Measurements from ENCODE around the gene TBC1D8. TPM values are rescaled to one million over a fixed set of nuclear protein-coding genes. Genes with fewer than 3 reads are reported as not detected.
A peak's percentile ranks its signal among the peaks of the same experiment; 100 is the strongest.

TBC1D8 gene
- total and polyA plus RNA-seq, 5 donors from 2014 or later, result 0.48 to 1.1 (median 0.73) TPM

GRCh38 chr2:101161658-101162057 lies 10.5 kb upstream of the TBC1D8 start:
- Histone ChIP-seq H3K4me1 (ENCODE audit: control insufficient read depth, insufficient read depth, low read length, poor library complexity, severe bottlenecking) (no peaks in the 10 kb centered on the region), H3K27me3 (ENCODE audit: control insufficient read depth, insufficient read depth, low read length) (no peaks in the 10 kb centered on the region), H3K4me3 (ENCODE audit: low read depth, low read length) (no peak overlapping the region), H3K36me3 (ENCODE audit: control insufficient read depth, insufficient read depth, low read length) (no peaks in the 10 kb centered on the region), H3K27ac (ENCODE audit: insufficient read depth, low read length, poor library complexity, severe bottlenecking) (no peak overlapping the region), H3K9me3 (ENCODE audit: control insufficient read depth in 2 of 2, low read length in 2 of 2) (no peaks in the 10 kb centered on the region)
- Mint-ChIP-seq H3K9me3 (peaks cover 0 to 4% (median 0%) of the 10 kb centered on the region in 7 donors), H3K4me3 (no peak overlapping the region), H3K27me3 (no peaks in the 10 kb centered on the region), H3K36me3 (no peaks in the 10 kb centered on the region), H3K27ac (no peak overlapping the region), H3K4me1 (peaks cover 0 to 5% (median 1%) of the 10 kb centered on the region in 4 donors)
- DNase-seq (no peak), ATAC-seq (ENCODE audit: low read depth in 2 of 2) (no peak)

GRCh38 chr2:101160454-101160853 lies 9.3 kb upstream of the TBC1D8 start:
- Mint-ChIP-seq H3K9me3 (peaks cover 0 to 2% (median 0%) of the 10 kb centered on the region in 7 donors), H3K4me3 (no peak overlapping the region), H3K36me3 (no peaks in the 10 kb centered on the region), H3K27me3 (no peaks in the 10 kb centered on the region), H3K4me1 (peaks cover 0 to 5% (median 1%) of the 10 kb centered on the region in 4 donors), H3K27ac (no peak overlapping the region)
- no peaks in the 10 kb centered on the region for H3K9me3 ChIP-seq (ENCODE audit: control insufficient read depth in 2 of 2, low read length in 2 of 2)
- H3K4me3 ChIP-seq (ENCODE audit: low read depth, low read length), result no peak overlapping the region
- H3K27ac ChIP-seq (ENCODE audit: insufficient read depth, low read length, poor library complexity, severe bottlenecking), result no peak overlapping the region
- H3K36me3 ChIP-seq (ENCODE audit: control insufficient read depth, insufficient read depth, low read length), result no peaks in the 10 kb centered on the region
- H3K4me1 ChIP-seq (ENCODE audit: control insufficient read depth, insufficient read depth, low read length, poor library complexity, severe bottlenecking), result no peaks in the 10 kb centered on the region
- no peaks in the 10 kb centered on the region for H3K27me3 ChIP-seq (ENCODE audit: control insufficient read depth, insufficient read depth, low read length)
- ATAC-seq (ENCODE audit: low read depth in 2 of 2) (no peak), DNase-seq (no peak)

DNA sequence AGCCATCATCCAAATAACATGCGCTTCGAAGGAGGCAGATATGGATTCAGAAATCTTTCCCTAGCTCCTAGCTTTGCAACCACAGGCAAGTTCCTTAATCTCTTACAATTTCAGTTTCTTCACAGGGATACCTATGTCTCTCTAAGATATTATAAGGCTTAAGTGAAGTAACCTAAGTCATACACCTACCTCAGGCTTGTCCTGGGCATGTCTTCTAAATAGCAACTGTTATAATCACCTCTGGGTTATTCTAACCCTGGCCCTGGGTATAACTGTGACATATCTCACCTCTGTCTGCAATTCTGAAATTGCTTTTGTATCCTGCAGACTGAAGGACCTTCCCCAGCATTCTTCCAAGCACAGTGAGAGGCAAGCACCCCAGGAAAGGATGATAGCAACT lies 8.3 kb upstream of the TBC1D8 start:
- Histone ChIP-seq H3K9me3 (ENCODE audit: control insufficient read depth in 2 of 2, low read length in 2 of 2) (no peaks in the 10 kb centered on the region), H3K4me3 (ENCODE audit: low read depth, low read length) (no peak overlapping the region), H3K27me3 (ENCODE audit: control insufficient read depth, insufficient read depth, low read length) (no peaks in the 10 kb centered on the region), H3K27ac (ENCODE audit: insufficient read depth, low read length, poor library complexity, severe bottlenecking) (no peak overlapping the region), H3K36me3 (ENCODE audit: control insufficient read depth, insufficient read depth, low read length) (no peaks in the 10 kb centered on the region), H3K4me1 (ENCODE audit: control insufficient read depth, insufficient read depth, low read length, poor library complexity, severe bottlenecking) (no peaks in the 10 kb centered on the region)
- Mint-ChIP-seq H3K4me3 (no peak overlapping the region), H3K4me1 (peaks cover 0 to 5% (median 1%) of the 10 kb centered on the region in 4 donors), H3K27me3 (no peaks in the 10 kb centered on the region), H3K36me3 (no peaks in the 10 kb centered on the region), H3K9me3 (peaks cover 0 to 2% (median 0%) of the 10 kb centered on the region in 7 donors), H3K27ac (no peak overlapping the region)
- ATAC-seq (ENCODE audit: low read depth in 2 of 2) (no peak), DNase-seq (no peak)

- peaks cover 0 to 17% (median 11%) of the 10 kb centered on the region in 4 donors for H3K4me1 Mint-ChIP-seq
- no peaks in the 10 kb centered on the region for H3K9me3 ChIP-seq (ENCODE audit: control insufficient read depth in 2 of 2, low read length in 2 of 2)
- H3K27ac Mint-ChIP-seq, result peak overlapping the region in 1 of 3 donors; percentile 85
Observed at GRCh38 chr2:101157272-101157671, 6.1 kb upstream of the TBC1D8 start.

GRCh38 chr2:101153787-101154186 lies 2.6 kb upstream of the TBC1D8 start:
- Mint-ChIP-seq H3K27me3 (peaks cover 37% of the 10 kb centered on the region), H3K9me3 (no peaks in the 10 kb centered on the region), H3K4me1 (peaks cover 12 to 32% (median 25%) of the 10 kb centered on the region in 4 donors), H3K36me3 (no peaks in the 10 kb centered on the region), H3K27ac (no peak overlapping the region), H3K4me3 (peak overlapping the region in 2 of 4 donors; percentile 11 to 88)
- Histone ChIP-seq H3K4me1 (ENCODE audit: control insufficient read depth, insufficient read depth, low read length, poor library complexity, severe bottlenecking) (peaks cover 24% of the 10 kb centered on the region), H3K27me3 (ENCODE audit: control insufficient read depth, insufficient read depth, low read length) (peaks cover 7% of the 10 kb centered on the region), H3K9me3 (ENCODE audit: control insufficient read depth in 2 of 2, low read length in 2 of 2) (no peaks in the 10 kb centered on the region), H3K27ac (ENCODE audit: insufficient read depth, low read length, poor library complexity, severe bottlenecking) (no peak overlapping the region), H3K4me3 (ENCODE audit: low read depth, low read length) (no peak overlapping the region), H3K36me3 (ENCODE audit: control insufficient read depth, insufficient read depth, low read length) (no peaks in the 10 kb centered on the region)
- DNase-seq (no peak), ATAC-seq (ENCODE audit: low read depth in 2 of 2) (no peak)

More at GRCh38 chr2:101157272-101157671, 6.1 kb upstream of the TBC1D8 start:
- Histone ChIP-seq H3K27me3 (ENCODE audit: control insufficient read depth, insufficient read depth, low read length) (no peaks in the 10 kb centered on the region), H3K4me3 (ENCODE audit: low read depth, low read length) (no peak overlapping the region), H3K4me1 (ENCODE audit: control insufficient read depth, insufficient read depth, low read length, poor library complexity, severe bottlenecking) (peaks cover 4% of the 10 kb centered on the region), H3K27ac (ENCODE audit: insufficient read depth, low read length, poor library complexity, severe bottlenecking) (no peak overlapping the region), H3K36me3 (ENCODE audit: control insufficient read depth, insufficient read depth, low read length) (no peaks in the 10 kb centered on the region)
- peaks cover 18% of the 10 kb centered on the region for H3K27me3 Mint-ChIP-seq
- DNase-seq (peak in 1 of 3 donors; percentile 36), ATAC-seq (ENCODE audit: low read depth in 2 of 2) (no peak)
- H3K4me3 Mint-ChIP-seq, result no peak overlapping the region
- no peaks in the 10 kb centered on the region for H3K9me3 Mint-ChIP-seq
- H3K36me3 Mint-ChIP-seq, result no peaks in the 10 kb centered on the region

DNA sequence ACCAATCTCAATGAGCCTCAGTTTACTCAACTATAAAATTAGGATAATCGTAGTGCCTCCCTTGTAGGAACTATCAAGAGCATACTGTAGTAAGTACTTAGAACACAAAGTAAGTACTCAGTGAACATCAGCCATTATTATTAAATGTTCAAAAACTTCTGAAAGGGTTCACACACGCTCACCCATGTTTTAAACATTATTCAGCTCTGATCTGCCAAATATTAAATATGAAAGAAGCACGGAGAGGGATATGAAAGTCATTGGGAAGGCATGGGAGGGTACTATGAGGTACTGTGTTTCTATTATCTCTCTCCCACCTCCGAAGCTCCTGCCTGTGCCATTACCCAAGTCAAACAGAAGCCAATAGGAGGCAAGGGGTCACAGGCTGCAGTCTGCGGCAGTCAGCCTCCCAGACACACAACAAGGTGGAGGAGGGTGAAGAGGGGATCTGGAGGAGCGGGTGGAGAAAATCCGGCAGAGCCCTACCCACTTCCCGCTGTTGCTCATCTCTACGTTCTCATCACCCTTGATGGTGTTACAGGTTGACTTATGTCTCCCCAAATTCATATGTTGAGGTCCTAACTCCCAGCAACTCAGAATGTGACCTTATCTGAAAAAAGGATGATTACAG lies 2.0 kb upstream of the TBC1D8 start:
- Histone ChIP-seq H3K4me3 (ENCODE audit: low read depth, low read length) (no peak overlapping the region), H3K4me1 (ENCODE audit: control insufficient read depth, insufficient read depth, low read length, poor library complexity, severe bottlenecking) (peaks cover 24% of the 10 kb centered on the region), H3K27me3 (ENCODE audit: control insufficient read depth, insufficient read depth, low read length) (peaks cover 8% of the 10 kb centered on the region), H3K27ac (ENCODE audit: insufficient read depth, low read length, poor library complexity, severe bottlenecking) (no peak overlapping the region), H3K36me3 (ENCODE audit: control insufficient read depth, insufficient read depth, low read length) (no peaks in the 10 kb centered on the region), H3K9me3 (ENCODE audit: control insufficient read depth in 2 of 2, low read length in 2 of 2) (no peaks in the 10 kb centered on the region)
- ATAC-seq (ENCODE audit: low read depth in 2 of 2), result no peak
- Mint-ChIP-seq H3K27me3 (peaks cover 43% of the 10 kb centered on the region), H3K27ac (peak overlapping the region in 1 of 3 donors; percentile 82), H3K9me3 (no peaks in the 10 kb centered on the region), H3K4me3 (peak overlapping the region in 3 of 4 donors; percentile 84 to 93 (median 88)), H3K36me3 (no peaks in the 10 kb centered on the region), H3K4me1 (peaks cover 12 to 32% (median 25%) of the 10 kb centered on the region in 4 donors)
- no peak for DNase-seq

DNA sequence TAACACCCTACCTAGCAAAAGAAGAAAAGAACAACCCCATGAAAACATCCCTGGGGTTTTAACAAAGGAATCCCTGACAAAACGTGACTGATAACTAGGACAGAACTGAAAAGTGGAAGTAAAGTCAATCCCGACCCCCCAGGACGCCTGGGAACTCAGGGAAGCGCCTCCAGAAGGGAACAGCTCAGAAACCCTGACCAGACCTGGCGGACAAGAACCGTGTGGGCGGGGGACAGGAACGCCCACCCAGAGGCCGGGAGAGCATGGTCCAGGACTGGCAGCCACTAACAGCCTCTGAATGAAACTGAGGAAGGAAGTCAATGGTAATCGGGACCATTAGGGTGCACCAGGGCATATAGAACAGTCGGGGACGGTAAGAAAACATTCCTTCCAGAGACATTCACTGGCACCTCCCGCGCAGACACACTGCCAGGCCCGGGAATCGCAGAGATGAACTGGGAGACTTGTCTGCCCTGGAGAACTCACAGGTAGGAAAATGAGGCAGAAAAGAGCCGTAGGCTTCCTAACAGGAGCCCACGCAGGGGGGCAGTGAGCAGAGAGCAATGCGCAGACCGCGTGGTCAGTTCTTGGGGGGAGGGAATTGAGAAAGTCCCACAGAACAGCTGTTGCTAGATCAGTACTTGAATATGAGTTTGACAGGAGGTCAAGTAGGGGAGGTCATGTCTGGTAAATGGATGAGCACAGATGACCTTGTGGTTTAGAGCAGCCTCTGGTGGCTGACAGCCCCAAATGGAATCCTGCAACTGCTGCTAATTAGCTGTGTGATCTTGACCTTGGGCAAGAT lies 1.3 kb upstream of the TBC1D8 start:
- Mint-ChIP-seq H3K36me3 (no peaks in the 10 kb centered on the region), H3K27ac (peak overlapping the region in 2 of 3 donors; percentile 75 to 82), H3K4me3 (peak overlapping the region; percentile 84 to 93 (median 88)), H3K9me3 (no peaks in the 10 kb centered on the region), H3K4me1 (peaks cover 12 to 32% (median 24%) of the 10 kb centered on the region in 4 donors), H3K27me3 (peaks cover 50% of the 10 kb centered on the region)
- H3K36me3 ChIP-seq (ENCODE audit: control insufficient read depth, insufficient read depth, low read length), result no peaks in the 10 kb centered on the region
- peaks cover 8% of the 10 kb centered on the region for H3K27me3 ChIP-seq (ENCODE audit: control insufficient read depth, insufficient read depth, low read length)
- no peak overlapping the region for H3K27ac ChIP-seq (ENCODE audit: insufficient read depth, low read length, poor library complexity, severe bottlenecking)
- peak overlapping the region; percentile 67 for H3K4me3 ChIP-seq (ENCODE audit: low read depth, low read length)
- H3K9me3 ChIP-seq (ENCODE audit: control insufficient read depth in 2 of 2, low read length in 2 of 2), result no peaks in the 10 kb centered on the region
- peaks cover 24% of the 10 kb centered on the region for H3K4me1 ChIP-seq (ENCODE audit: control insufficient read depth, insufficient read depth, low read length, poor library complexity, severe bottlenecking)
- ATAC-seq (ENCODE audit: low read depth in 2 of 2) (peak in 1 of 2 donors; percentile 6), DNase-seq (peak in 1 of 3 donors; percentile 44)

Measured in CD4-positive, CD25-positive, alpha-beta regulatory T cell (primary cell).